ENCODE data around the gene PDSS2. TPM values are rescaled to one million over a fixed set of nuclear protein-coding genes. Genes with fewer than 3 reads are reported as not detected.

Gene PDSS2
- total and polyA plus RNA-seq, 4 donors, result 6.6 to 19.8 (median 15.6) TPM

GRCh38 chr6:107423474-107423990, 35.8 kb downstream of the PDSS2 start:
- ATAC-seq (ENCODE audit: insufficient read depth, low FRiP score), result no peak
- H3K27me3 ChIP-seq (ENCODE audit: control insufficient read depth in 3 of 3, insufficient read depth in 3 of 3, low read length in 2 of 3), result no peaks in the 10 kb centered on the region
- H3K4me3 ChIP-seq, result no peak overlapping the region
- H3K27ac ChIP-seq (ENCODE audit: low read depth in 1 of 2, low read length in 1 of 2), result no peak overlapping the region
- TF ChIP-seq CTCF (IDR thresholded peaks at IDR 0.05; ENCODE audit: control extremely low read depth, extremely low read depth), result no peak
- peaks cover 0 to under 1% (median 0%) of the 10 kb centered on the region in 4 donors for H3K36me3 ChIP-seq (ENCODE audit: control insufficient read depth in 4 of 4, insufficient read depth in 4 of 4, low read length in 4 of 4)
- H3K9me3 ChIP-seq (ENCODE audit: control insufficient read depth in 4 of 4, insufficient read depth in 3 of 4, low read length in 3 of 4), result peaks cover 0 to 7% (median 3%) of the 10 kb centered on the region in 4 donors
- H3K4me1 ChIP-seq (ENCODE audit: control insufficient read depth in 5 of 5, insufficient read depth in 5 of 5, low read length in 5 of 5), result peaks cover 0 to 4% (median 3%) of the 10 kb centered on the region in 5 donors
- WGBS, 2 donors, result 53 to 71% methylated on average over 1 of the region's 1 CpG
- H3K9ac ChIP-seq (ENCODE audit: insufficient read depth in 1 of 2, low read length in 2 of 2), result no peak overlapping the region
- peak in 1 of 3 donors; percentile 15 for DNase-seq

GRCh38 chr6:107421696-107422256, 37.6 kb downstream of the PDSS2 start:
- H3K4me1 ChIP-seq (ENCODE audit: control insufficient read depth in 5 of 5, insufficient read depth in 5 of 5, low read length in 5 of 5), result peaks cover 0 to 4% (median 3%) of the 10 kb centered on the region in 5 donors
- 59 to 65% methylated on average over 5 of the region's 5 CpGs for WGBS, 2 donors
- H3K9ac ChIP-seq (ENCODE audit: insufficient read depth in 1 of 2, low read length in 2 of 2), result no peak overlapping the region
- no peak for ATAC-seq (ENCODE audit: insufficient read depth, low FRiP score)
- H3K27me3 ChIP-seq (ENCODE audit: control insufficient read depth in 3 of 3, insufficient read depth in 3 of 3, low read length in 2 of 3), result no peaks in the 10 kb centered on the region
- H3K36me3 ChIP-seq (ENCODE audit: control insufficient read depth in 4 of 4, insufficient read depth in 4 of 4, low read length in 4 of 4), result no peaks in the 10 kb centered on the region
- no peak for DNase-seq
- H3K9me3 ChIP-seq (ENCODE audit: control insufficient read depth in 4 of 4, insufficient read depth in 3 of 4, low read length in 3 of 4), result peaks cover 0 to 7% (median 3%) of the 10 kb centered on the region in 4 donors
- H3K27ac ChIP-seq (ENCODE audit: low read depth in 1 of 2, low read length in 1 of 2), result no peak overlapping the region
- no peak for TF ChIP-seq CTCF (IDR thresholded peaks at IDR 0.05; ENCODE audit: control extremely low read depth, extremely low read depth)
- H3K4me3 ChIP-seq, result no peak overlapping the region

- Histone ChIP-seq H3K27me3 (ENCODE audit: control insufficient read depth in 3 of 3, insufficient read depth in 3 of 3, low read length in 2 of 3) (no peaks in the 10 kb centered on the region), H3K9me3 (ENCODE audit: control insufficient read depth in 4 of 4, insufficient read depth in 3 of 4, low read length in 3 of 4) (no peaks in the 10 kb centered on the region), H3K4me1 (ENCODE audit: control insufficient read depth in 5 of 5, insufficient read depth in 5 of 5, low read length in 5 of 5) (peaks cover 0 to 6% (median 3%) of the 10 kb centered on the region in 5 donors), H3K27ac (ENCODE audit: low read depth in 1 of 2, low read length in 1 of 2) (no peak overlapping the region), H3K4me3 (no peak overlapping the region), H3K36me3 (ENCODE audit: control insufficient read depth in 4 of 4, insufficient read depth in 4 of 4, low read length in 4 of 4) (no peaks in the 10 kb centered on the region), H3K9ac (ENCODE audit: insufficient read depth in 1 of 2, low read length in 2 of 2) (no peak overlapping the region)
- ATAC-seq (ENCODE audit: insufficient read depth, low FRiP score), result no peak
- no peak for TF ChIP-seq CTCF (IDR thresholded peaks at IDR 0.05; ENCODE audit: control extremely low read depth, extremely low read depth)
- WGBS, 2 donors, result 77 to 83% methylated on average over 2 of the region's 2 CpGs
- peak in 1 of 3 donors; percentile 31 for DNase-seq
Measured at GRCh38 chr6:107419733-107420132, 39.6 kb downstream of the PDSS2 start.

Measured in lung (tissue), 12 donors.